ENCODE results near the gene NR2C2.

DNA sequence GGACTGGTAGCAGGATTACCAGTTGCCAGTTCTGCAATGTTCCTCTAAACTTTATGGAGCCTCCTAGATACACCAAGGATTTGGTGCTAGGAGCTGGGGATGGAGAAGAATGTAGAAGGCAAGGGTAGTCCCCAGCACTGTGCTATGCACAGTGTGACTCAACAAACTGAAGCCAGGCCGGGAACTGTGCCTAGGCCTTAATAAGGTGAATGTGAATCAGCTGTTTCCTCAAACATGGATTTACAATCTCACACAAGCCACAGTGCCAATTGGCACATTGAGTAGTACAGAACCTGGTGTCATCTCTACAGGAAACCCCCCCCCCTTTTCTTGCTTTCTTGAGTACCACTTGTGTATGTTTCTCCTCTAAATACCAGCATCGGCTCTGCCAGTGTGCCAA, 85.3 kb downstream of the NR2C2 start:
- TF ChIP-seq GATA2 (IDR thresholded peaks at IDR 0.05; ENCODE audit: low read depth, low read length) (no peak), GATA3 (IDR thresholded peaks at IDR 0.05; ENCODE audit: low read depth, low read length) (no peak)

All from SH-SY5Y (cell line).